HEK293 (cell line): ENCODE results near the gene KIT.

ENCODE experiments used
- CTCF ChIA-PET: fragments of 350-600 bp; formaldehyde crosslinking; extraction: SDS; loops from one replicate; lab custom pipeline; 2021; ENCODE audit warnings: antibody characterized with exemption; lab: Yijun Ruan, JAX
- POLR2A ChIA-PET: fragments of 300-600 bp; formaldehyde crosslinking; extraction: SDS; loops from one replicate; lab custom pipeline; 2020; ENCODE audit warnings: antibody characterized with exemption, inconsistent platforms; lab: Yijun Ruan, JAX
- H3K27ac ChIP-seq: fragments of 200-500 bp; sonication (Bioruptor generic); 2 replicates; pipeline ENCODE4 v1.5.1; 2014; ENCODE audit warnings: low read depth, low read length, control low read depth, inconsistent platforms; ENCODE audit errors: extremely low read depth
- H3K36me3 ChIP-seq, 2 experiments: fragments of 200-500 bp in 1 of 2; sonication (Bioruptor generic) in 1 of 2; 1 replicate in 1 of 2; 2 replicates in 1 of 2; pipeline ENCODE4 v1.5.1; 2014 to 2017; ENCODE audit warnings: inconsistent platforms in 2 of 2, low read length in 2 of 2; ENCODE audit not compliant: control insufficient read depth in 2 of 2, insufficient read depth in 1 of 2
- H3K4me1 ChIP-seq: fragments of 200-500 bp; sonication (Bioruptor generic); 2 replicates; pipeline ENCODE4 v1.5.1; 2014; ENCODE audit warnings: mild to moderate bottlenecking, low read length, inconsistent platforms; ENCODE audit not compliant: control insufficient read depth, insufficient read depth
- H3K4me3 ChIP-seq: 2 replicates; pipeline ENCODE4 v1.5.1; 2011; ENCODE audit warnings: low read depth, mild to moderate bottlenecking, control low read depth, low read length, moderate library complexity
- H3K9me3 ChIP-seq: fragments of 200-500 bp; sonication (Bioruptor generic); 2 replicates; pipeline ENCODE4 v1.5.1; 2014; ENCODE audit warnings: low read depth, low read length, inconsistent platforms; ENCODE audit not compliant: control insufficient read depth, insufficient read depth
- CTCF ChIP-seq: fragments of 450-650 bp; formaldehyde crosslinking; IDR thresholded peaks from 2 replicates; pipeline ENCODE4 v1.5.1; 2016; ENCODE audit warnings: missing biosample characterization, missing genetic modification characterization
- PRDM10 ChIP-seq: fragments of 450-650 bp; formaldehyde crosslinking; IDR thresholded peaks from 2 replicates; pipeline ENCODE4 v1.5.1; 2016; ENCODE audit warnings: missing biosample characterization, missing genetic modification characterization
- SCRT1 ChIP-seq: fragments of 450-650 bp; formaldehyde crosslinking; IDR thresholded peaks from 2 replicates; pipeline ENCODE4 v1.5.1; 2016; ENCODE audit warnings: missing biosample characterization, missing genetic modification characterization, borderline replicate concordance
- TSHZ1 ChIP-seq: fragments of 450-650 bp; formaldehyde crosslinking; IDR thresholded peaks from 2 replicates; pipeline ENCODE4 v1.5.1; 2016; ENCODE audit warnings: missing biosample characterization, missing genetic modification characterization, borderline replicate concordance
- WT1 ChIP-seq: fragments of 450-650 bp; formaldehyde crosslinking; IDR thresholded peaks from 2 replicates; pipeline ENCODE4 v1.5.1; 2016; ENCODE audit warnings: missing biosample characterization, missing genetic modification characterization
- ZNF146 ChIP-seq: fragments of 450-650 bp; formaldehyde crosslinking; IDR thresholded peaks from 2 replicates; pipeline ENCODE4 v1.5.1; 2016; ENCODE audit warnings: missing biosample characterization, missing genetic modification characterization
- ZNF155 ChIP-seq: fragments of 450-650 bp; formaldehyde crosslinking; IDR thresholded peaks from 2 replicates; pipeline ENCODE4 v1.5.1; 2016; ENCODE audit warnings: missing biosample characterization, missing genetic modification characterization
- ZNF202 ChIP-seq: fragments of 450-650 bp; formaldehyde crosslinking; IDR thresholded peaks from 2 replicates; pipeline ENCODE4 v1.5.1; 2016; ENCODE audit warnings: missing biosample characterization, missing genetic modification characterization, borderline replicate concordance
- ZNF23 ChIP-seq: fragments of 450-650 bp; formaldehyde crosslinking; IDR thresholded peaks from 2 replicates; pipeline ENCODE4 v1.5.1; 2016; ENCODE audit warnings: missing biosample characterization, missing genetic modification characterization, borderline replicate concordance
- ZNF302 ChIP-seq: fragments of 450-650 bp; formaldehyde crosslinking; IDR thresholded peaks from 2 replicates; pipeline ENCODE4 v1.5.1; 2016; ENCODE audit warnings: missing biosample characterization, missing genetic modification characterization, low read depth
- ZNF366 ChIP-seq: fragments of 450-650 bp; formaldehyde crosslinking; conservative IDR thresholded peaks from 2 replicates; pipeline ENCODE4 v1.5.1; 2016; ENCODE audit warnings: missing biosample characterization, missing genetic modification characterization
- ZNF37A ChIP-seq: fragments of 450-650 bp; IDR thresholded peaks from 2 replicates; pipeline ENCODE4 v1.5.1; 2018; ENCODE audit warnings: missing biosample characterization, missing genetic modification characterization
- ZNF433 ChIP-seq: fragments of 450-650 bp; formaldehyde crosslinking; IDR thresholded peaks from 2 replicates; pipeline ENCODE4 v1.5.1; 2016; ENCODE audit warnings: missing biosample characterization, missing genetic modification characterization, low read depth
- ZNF529 ChIP-seq: fragments of 450-650 bp; formaldehyde crosslinking; IDR thresholded peaks from 2 replicates; pipeline ENCODE4 v1.5.1; 2017; ENCODE audit warnings: missing genetic modification characterization, missing biosample characterization; ENCODE audit not compliant: insufficient replicate concordance
- ZNF555 ChIP-seq: fragments of 450-650 bp; formaldehyde crosslinking; conservative IDR thresholded peaks from 2 replicates; pipeline ENCODE4 v1.5.1; 2017; ENCODE audit warnings: missing biosample characterization, mild to moderate bottlenecking, missing genetic modification characterization, inconsistent platforms
- ZNF624 ChIP-seq: fragments of 450-650 bp; formaldehyde crosslinking; IDR thresholded peaks from 2 replicates; pipeline ENCODE4 v1.5.1; 2017; ENCODE audit warnings: missing biosample characterization, missing genetic modification characterization
- ZNF639 ChIP-seq: fragments of 450-650 bp; formaldehyde crosslinking; IDR thresholded peaks from 2 replicates; pipeline ENCODE4 v1.5.1; 2016; ENCODE audit warnings: missing biosample characterization, missing genetic modification characterization
- ZNF777 ChIP-seq: fragments of 450-650 bp; formaldehyde crosslinking; IDR thresholded peaks from 2 replicates; pipeline ENCODE4 v1.5.1; 2017; ENCODE audit warnings: missing biosample characterization, missing genetic modification characterization, borderline replicate concordance
- ZNF843 ChIP-seq: fragments of 450-650 bp; formaldehyde crosslinking; IDR thresholded peaks from 2 replicates; pipeline ENCODE4 v1.5.1; 2016; ENCODE audit warnings: missing biosample characterization, missing genetic modification characterization

KIT gene

GRCh38 chr4:54742636-54743399 is 85.1 kb downstream of the KIT start:
- H3K9me3 ChIP-seq, result no peaks in the 10 kb centered on the region
- H3K27ac ChIP-seq, result no peak overlapping the region
- H3K4me3 ChIP-seq, result no peak overlapping the region
- no peak for TF ChIP-seq ZNF639
- no peak for TF ChIP-seq TSHZ1 (tag by site-specific recombination)
- TF ChIP-seq ZNF624 (tag by site-specific recombination), result no peak
- TF ChIP-seq ZNF302, result no peak
- no peak for TF ChIP-seq ZNF202
- TF ChIP-seq ZNF433 (tag by site-specific recombination), result no peak
- TF ChIP-seq ZNF155 (tag by site-specific recombination), result no peak
- no peak for TF ChIP-seq ZNF777 (tag by site-specific recombination)
- TF ChIP-seq ZNF146, result no peak
- TF ChIP-seq ZNF555 (tag by site-specific recombination), result no peak
- no peak for TF ChIP-seq PRDM10 (tag by site-specific recombination)
- no peak for TF ChIP-seq SCRT1 (tag by site-specific recombination)
- no peak for TF ChIP-seq WT1 (tag by site-specific recombination)
- TF ChIP-seq ZNF37A (tag by site-specific recombination), result no peak
- TF ChIP-seq CTCF (tag by site-specific recombination), result no peak
- TF ChIP-seq ZNF23, result no peak
- TF ChIP-seq ZNF529, result no peak
- TF ChIP-seq ZNF366, result no peak
- no peak for TF ChIP-seq ZNF843 (tag by site-specific recombination)
- CTCF ChIA-PET, result no interaction called here
- H3K4me1 ChIP-seq, result no peaks in the 10 kb centered on the region
- H3K36me3 ChIP-seq, result peaks cover 0 to 21% of the 10 kb centered on the region in 2 experiments; a peak in 1 of 3 replicates
- POLR2A ChIA-PET, result no interaction called here
